ENCODE measurements around the gene GALNT11. TPM values are rescaled to one million over a fixed set of nuclear protein-coding genes. Genes with fewer than 3 reads are reported as not detected.
"Not testable (repeated sequence)": the region's sequence is repeated elsewhere in the genome, so short reads cannot be mapped to it uniquely, and the experiment has no call there.

Gene GALNT11
- total RNA-seq, 1 donor from 2014 or later, result 68.3 TPM

DNA sequence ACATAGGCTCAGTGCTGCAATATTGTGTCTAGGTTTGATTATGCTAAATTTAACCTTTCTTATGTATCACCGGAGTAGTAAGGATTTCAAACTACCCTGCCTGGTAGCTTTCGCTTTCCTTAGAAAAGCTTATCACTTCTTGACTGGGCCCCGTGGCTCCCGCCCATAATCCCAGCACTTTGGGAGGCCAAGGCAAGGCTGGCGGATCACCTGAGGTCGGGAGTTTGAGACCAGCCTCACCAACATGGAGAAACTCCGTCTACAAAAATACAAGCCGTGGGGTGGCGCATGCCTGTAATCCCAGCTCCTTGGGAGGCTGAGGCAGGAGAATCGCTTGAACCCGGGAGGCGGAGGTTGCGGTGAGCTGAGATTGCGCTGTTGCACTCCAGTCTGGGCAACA is 49.9 kb downstream of the GALNT11 start:
- not testable (repeated sequence) for DNase-seq

DNA sequence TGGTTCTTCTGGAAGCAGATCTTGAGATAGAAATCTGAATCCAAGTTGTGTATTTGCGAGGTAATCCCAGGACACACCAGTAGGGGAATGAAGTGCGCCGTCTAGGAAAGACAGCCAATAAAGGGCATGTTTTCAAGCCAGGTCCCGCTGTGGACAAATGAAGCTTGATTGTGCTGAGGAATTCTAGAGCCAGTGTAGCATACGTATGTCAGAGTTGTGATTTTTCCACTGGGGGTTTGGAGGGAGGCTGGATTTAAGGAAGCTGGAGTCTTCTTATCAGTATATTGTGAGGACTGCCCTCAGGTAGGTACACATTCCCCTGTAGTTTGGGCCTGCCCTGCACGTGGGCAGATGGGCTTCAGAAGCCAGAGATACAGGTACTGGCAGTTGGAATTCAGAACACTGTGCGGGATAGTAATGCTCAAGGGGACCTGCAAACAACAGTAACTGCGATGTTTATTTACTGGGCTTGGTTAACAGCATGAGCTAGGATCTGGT is 50.9 kb downstream of the GALNT11 start:
- peak; percentile 25 for DNase-seq

DNA sequence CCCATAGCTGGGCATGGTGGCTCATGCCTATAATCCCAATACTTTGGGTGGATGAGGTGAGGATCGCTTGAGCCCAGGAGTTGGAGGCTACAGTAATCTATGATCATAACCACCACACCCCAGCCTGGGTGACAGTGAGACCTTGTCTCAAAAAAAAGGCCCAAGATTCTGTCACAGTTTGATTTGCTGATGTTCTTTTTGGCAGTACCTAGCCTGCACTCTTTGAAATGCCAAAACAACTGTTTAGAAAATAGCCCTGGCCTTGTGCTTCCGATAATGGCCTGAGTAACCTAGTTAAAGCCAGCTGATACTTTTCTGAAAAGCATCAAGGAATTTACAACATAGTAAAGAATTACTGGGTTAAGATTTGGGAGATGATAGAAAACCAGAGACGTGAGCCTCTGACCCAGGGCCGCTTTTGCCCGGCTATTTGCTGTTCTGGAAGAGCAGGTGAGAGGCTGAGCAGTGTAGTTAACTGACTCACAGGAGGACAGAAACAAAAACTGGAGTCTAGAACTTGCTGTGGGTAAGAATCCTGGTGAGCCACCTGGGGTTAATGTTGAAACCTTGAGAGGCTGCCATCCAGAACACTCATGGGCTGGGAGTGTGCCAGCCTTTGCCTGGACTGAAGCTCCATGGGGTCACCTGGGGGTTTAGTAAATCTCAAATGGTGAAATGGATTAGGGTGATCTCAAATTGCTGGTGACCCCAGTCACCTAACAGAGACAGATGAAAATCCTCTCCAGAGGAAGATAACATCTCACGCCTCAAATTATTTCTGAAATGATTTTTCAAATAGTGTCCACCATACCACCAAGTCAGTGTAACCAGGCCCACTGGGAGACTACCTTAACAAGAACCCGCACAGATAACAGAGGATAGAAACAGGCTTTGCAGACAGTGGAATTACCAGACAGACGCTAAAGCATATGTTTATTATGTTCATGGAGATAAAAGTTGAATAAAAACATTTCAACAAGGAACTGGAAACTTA is 51.8 kb downstream of the GALNT11 start:
- no peak for DNase-seq

DNA sequence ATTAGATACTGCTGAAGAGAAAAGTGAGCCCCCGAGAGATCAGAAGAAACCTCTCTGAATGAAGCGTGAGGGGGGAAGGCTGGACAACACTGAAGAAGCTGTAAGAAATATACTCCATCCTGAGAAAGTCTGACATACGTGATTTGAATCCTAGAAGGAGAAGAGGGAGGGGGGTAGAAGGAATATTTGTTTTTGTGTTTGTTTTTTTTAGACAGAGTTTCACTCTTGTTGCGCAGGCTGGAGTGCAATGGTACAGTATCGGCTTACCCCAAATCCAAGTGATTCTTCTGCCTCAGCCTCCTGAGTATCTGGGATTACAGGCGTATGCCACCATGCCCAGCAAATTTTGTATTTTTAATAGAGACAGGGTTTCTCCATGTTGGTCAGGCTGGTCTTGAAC is 52.6 kb downstream of the GALNT11 start:
- DNase-seq, result no peak

DNA sequence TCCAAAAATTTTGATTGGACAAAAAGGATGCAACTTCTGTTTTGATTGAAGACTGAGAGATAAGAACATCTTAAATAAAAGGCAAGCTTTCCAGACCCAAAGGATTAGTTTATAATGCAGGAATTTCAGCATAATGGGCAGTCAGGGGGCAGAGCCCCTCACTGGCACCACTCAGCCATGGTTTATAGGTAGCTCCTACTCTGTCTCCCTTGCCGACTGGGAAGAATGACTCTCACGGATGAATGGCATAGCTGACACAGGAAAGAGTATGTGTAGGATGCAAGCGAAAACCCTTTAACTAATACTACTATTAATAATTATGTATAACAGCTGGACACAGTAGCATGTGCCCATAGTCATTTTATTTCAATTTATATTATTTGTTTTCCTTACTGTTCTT is 53.3 kb downstream of the GALNT11 start:
- DNase-seq, result no peak

DNA sequence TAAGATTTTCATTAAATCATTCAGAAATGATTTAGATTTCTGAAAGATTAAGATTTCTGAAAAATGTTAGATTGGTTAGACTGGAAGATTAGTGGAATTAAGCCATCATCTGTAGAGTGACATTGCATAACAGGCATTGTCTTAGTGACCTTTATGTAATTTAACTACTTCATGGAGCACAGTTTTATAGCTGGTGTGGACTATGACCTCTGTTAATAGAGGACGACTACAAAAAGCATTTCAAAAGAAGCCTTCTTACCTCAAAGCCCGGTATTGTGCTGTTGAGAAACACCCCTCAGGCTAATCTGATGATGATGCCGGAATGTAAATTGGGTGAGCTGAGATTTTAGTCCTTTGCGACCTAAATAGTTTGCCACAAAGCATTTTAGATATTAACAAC is 55.6 kb downstream of the GALNT11 start:
- no peak for DNase-seq

DNA sequence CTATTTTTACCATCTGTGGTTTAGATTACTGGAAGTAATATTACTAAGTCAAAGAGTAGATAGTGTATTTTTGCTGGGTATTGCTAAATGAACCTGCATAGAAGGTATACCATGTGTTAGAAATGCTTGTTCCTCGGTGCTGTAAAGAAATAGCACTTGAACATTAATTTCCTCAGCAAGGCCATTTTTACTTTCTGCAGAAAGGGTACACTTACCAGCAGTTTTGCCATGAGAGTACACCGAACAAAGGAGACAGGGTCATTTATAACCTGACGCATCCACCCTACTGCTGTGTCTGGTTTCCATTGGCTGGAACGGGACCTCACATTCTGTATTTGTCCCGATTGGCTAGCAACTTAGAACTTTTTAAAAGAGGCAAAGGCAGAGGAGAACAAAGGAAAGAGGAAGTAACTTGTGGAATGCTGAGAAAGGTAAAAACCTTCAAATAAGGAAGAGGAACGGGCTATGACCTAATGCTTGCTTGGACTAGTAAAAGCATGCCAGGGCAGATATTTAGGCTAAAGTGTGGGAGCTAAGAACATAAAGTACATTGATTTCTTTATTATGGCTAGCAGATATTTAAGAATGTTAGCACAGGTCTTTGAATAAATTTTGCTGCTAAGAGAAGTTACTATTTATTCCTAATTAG is 56.7 kb downstream of the GALNT11 start:
- DNase-seq, result not testable (repeated sequence)

DNA sequence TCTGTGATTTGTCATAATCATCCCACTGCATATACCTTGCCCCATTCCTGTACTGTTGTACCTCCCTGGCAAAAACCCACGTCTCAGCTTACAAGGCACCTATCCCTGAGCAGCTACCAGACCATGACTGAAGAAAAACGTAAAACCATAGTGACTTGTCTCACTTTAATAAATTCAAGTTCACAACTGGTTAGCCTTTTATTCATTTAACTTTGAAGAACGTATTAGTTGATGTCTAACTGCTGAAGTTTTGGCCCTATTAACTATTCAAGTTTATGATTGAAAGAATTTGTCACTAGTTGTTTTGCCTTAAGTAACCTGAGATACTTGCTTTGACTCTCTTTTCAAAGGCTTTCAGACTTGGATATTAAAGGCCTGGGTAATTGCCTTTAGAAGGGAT is 59.7 kb downstream of the GALNT11 start:
- DNase-seq, result no peak

DNA sequence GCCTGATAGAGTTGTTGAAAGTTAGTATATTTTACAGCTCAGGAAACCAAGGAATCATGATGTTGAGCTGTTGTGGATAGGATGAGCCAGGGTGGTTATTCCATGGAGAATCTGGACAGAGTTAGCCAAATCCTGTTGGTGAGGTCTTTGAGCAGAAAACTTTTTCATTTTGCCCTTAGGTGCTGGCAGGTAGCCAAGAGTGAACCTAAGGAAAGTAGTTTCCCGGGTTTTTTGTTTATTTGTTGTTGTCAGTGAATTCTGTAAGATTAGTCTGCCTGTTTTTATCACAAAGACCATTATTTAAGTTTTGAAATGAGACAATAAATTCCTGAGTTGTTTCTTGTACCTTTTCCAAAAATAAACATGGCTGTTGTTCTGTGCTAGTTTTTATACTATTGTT is 61.0 kb downstream of the GALNT11 start:
- DNase-seq, result no peak

DNA sequence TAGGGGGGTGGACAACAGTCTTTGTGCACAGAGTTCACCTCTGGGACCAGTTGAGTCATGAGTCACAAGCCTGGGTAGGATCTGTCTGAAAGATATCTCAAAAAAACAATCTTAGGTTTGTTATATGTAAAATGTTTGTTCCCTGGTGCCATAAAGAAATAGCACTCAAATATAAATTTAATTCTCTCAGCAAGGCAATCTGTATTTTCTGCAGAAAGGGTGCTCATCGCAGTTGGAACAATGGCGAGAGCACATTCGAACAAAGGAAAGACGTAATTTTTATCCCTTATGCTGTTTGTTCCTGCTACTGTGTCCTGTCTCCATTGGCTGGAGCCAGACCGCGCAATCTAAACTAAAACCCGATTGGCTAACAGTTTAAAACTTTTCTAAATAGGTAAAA is 63.7 kb downstream of the GALNT11 start:
- DNase-seq, result no peak

DNA sequence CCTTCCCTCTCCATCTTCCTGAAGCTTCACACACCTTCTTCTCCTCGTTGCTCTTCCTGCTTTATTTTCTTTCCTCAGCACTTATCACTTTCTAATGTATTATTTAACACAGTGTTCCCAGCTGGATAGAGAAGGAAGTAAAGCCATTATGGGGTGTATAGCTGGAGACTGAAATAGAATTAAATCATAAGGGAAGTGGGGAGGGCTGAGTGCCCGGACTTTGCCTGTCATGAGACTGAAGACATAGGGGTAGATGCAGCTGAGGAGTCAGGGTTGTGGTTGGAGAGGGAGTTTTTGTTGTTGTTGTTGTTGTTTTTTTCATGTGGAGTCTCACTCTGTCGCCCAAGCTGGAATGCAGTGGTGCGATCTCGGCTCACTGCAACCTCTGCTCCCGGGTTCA is 65.3 kb downstream of the GALNT11 start:
- DNase-seq, result no peak

DNA sequence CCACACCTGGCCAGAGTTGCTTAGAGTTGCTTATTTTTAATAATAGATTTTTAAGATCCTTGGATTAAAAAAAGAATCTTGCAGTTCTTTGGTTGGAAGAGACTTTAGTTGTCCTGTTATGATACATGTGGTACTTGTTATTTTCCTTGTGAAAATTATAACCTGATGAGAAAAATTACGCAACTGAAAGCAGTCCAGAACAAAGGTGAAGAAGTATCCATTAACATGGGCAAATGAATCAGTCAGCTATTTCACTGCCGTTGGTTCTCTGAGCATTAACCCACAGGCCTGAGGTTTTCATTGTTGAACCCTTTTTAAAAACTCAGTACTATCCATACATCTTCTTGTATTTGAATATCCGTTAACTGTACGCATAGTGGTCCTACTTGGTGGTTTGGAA is 68.2 kb downstream of the GALNT11 start:
- DNase-seq, result no peak

DNA sequence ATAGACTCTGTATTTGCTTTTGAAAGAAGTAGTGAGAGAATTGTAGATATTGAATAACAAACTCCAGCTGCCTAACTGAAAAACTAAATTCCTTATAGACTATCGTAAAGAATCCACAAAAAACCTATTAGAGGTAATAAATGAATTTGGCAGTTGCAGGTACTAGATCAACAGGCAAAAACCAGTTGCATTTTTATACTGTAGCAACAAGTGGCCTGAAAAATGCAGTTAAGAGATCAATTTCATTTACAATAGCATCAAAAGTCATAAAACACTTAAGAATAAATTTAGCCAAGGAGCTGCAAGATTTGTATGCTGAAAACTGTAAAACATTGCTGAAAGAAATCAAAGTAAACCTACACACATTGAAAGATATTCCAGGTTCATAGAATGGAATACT is 70.3 kb downstream of the GALNT11 start:
- DNase-seq, result no peak

DNA sequence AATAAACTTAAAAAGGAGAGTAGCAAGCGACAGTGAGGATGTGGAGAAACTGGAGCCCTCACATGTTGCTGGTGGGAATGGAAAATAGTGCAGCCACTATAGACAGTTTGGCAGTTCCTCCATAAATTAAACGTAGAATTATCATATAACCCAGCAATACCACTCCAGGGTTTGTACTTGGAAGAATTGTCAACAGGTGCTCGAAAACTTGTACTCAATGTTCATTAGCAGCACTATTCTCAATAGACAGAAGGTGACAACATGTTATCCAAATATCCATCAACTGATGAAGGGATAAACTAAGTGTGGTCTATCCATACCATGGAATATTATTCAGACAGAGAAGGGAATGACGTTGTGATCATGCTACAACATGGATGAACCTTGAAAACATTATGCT is 71.9 kb downstream of the GALNT11 start:
- DNase-seq, result no peak

DNA sequence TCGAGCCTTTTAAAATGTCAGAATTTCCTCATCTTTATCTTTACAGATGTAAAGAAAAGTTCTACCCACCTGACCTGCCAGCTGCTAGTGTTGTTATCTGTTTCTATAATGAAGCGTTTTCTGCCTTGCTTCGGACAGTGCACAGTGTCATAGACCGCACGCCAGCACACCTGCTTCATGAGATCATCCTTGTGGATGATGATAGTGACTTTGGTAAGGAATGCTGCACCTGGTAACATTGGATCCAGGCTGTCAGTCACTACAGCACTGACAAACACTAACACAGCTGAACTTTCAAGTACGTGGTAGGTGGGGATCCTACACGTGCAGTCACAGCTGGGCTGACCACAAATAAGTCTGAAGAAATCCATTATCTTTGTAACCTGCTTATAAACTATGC is 77.6 kb downstream of the GALNT11 start:
- peak; percentile 14 for DNase-seq

DNA sequence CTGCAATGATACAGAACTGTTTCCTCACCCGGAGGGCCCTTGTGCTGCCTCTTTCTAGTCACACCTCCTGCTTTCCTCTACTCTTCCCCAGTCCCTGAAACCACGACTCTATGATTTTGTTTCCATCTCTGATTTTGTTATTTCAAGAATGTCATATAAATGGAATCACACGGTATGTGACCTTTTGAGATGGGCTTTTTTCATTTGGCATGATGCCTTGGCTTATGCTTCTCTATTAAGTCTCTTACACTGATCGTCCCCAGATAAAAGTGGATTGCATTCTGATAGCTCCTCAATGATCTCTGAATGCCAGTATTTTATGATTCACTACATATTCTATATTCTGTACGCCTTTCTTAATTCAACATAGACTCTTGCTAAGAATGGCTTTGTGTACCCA is 78.2 kb downstream of the GALNT11 start:
- no peak for DNase-seq

DNA sequence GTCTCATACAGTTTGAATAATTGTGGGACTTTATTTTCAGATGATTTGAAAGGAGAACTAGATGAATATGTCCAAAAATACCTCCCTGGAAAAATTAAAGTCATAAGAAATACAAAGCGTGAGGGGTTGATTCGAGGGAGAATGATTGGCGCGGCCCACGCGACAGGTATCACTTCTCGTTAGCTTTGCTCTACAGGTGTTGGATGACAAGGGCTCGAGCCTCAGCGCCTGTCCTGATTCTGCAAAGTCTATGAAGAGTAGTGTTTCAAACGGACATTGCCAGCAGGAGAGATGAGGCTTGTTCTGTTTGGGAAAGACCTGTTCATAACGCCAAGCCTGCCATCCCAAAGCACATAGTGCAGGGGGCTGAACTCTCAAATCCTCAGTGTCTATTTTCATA is 79.7 kb downstream of the GALNT11 start:
- DNase-seq, result no peak

DNA sequence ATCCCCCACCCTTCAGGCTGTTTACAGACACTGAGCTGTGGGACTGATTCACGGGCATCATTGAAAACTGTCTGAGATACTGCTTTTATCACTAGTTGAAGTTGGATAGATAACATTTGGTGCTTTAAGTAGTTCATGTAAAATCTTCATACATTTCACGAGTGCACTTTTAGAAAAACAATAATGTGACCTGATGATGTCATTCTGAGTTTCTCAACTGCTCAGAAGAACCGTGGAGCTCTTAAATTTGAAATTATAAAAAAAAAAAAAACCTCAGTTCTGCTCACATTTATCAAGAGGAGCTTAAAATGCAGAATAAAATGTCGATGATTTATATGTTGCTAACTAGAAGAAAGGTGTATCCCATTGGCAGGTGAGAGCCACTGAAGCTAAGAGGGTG is 81.5 kb downstream of the GALNT11 start:
- no peak for DNase-seq

DNA sequence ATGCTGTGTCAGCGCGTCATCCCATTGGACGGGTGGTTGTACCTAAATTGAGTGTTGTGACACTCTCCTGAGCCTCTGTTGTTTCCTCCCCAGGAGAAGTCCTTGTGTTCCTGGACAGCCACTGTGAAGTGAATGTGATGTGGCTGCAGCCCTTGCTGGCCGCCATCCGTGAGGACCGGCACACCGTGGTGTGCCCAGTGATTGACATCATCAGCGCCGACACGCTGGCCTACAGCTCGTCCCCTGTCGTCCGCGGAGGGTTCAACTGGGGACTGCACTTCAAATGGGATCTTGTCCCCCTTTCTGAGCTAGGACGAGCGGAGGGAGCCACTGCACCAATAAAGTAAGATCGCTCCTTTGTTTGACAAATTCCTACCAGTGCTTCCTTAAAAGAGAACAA is 82.5 kb downstream of the GALNT11 start:
- DNase-seq, result no peak

DNA sequence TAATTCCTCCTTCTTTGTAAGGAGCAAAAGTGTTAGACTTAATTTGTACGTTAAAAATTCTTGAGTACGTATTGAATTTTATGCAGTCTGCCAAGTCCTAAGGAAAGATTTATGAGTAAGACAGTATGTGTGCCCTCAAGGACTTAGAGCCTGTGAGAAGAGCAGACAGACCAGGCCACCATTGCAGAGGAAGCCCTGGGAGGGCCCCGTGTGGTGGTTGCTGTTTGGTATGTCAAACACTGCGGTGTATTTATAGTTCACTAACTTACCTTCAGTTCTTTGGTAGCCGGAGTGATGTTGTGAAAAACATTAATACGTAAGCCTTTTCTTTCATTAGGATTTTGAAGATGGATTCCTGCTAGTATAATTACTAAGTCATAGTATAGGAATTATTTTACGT is 82.9 kb downstream of the GALNT11 start:
- peak; percentile 12 for DNase-seq

DNA sequence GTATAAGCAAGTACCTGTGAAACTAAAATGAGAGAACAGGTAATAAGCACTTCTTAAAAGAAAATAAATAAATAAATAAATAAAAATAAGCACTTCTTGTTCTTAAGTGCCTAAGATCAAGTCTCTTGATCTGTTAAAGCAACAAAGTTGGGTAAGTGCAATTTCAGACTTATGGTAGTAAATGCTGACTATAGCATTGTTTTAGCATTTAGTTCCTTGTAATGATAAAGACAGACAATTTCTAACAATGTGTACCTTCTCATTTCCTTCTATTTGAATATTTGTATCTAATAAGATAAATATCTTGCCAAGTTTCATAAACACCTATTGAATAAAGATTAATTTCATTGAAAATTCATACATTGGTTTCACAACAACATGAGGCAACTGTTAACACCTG is 87.4 kb downstream of the GALNT11 start:
- DNase-seq, result no peak

DNA sequence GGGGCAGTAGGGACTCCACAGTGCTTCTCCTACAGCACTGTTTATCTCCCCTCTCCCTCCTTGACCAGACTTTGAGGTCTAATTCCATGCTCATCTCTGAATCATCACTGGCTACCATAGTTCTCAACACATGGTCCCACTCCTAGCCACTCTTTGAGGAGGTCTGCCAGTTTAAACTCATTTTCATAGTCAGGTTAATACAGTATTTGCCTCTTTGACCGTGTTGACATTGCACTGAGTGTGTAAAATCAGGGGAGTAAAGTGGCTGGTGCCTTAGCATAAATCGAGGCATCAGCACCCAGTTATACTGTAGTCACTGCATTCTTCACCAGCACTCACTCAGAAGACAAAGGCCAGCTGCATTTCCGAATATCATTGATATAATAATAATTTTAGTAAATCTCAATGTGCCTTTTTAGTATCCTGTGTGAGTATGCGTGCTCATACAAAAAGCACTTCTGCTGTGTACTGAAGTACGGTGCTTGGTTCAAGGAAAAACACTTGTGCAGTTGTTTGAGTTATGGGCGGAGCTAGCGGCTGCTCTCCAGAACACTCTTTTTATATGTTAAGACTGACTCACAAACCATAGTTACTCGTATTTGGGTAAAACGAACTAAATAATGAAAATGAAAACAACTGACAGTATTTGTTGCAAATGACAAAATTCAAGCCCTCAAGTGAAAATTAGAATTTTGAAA is 89.7 kb downstream of the GALNT11 start:
- no peak for DNase-seq

DNA sequence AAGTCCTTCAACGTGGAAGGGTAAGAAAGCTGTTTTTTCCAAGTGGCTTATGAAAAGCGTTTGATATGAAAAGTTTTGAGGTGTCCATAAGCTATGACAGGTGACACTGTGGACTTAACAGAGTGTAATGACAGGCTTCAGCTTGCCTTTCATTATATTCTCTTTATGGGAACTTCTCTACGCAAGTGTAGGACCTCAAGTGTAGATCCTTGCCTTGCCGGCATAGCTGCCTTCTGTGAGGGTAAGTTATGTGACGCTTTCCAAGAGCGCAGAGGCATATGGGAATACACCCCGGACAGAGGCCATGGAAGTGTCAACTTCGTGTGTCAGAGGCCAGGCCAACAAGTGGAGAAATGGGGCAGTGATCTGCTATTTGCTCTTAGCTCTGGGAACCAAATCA is 91.9 kb downstream of the GALNT11 start:
- DNase-seq, result no peak
